GM18951 (cell line): ENCODE results near the gene GAK.

ENCODE experiments used
- POLR2A ChIP-seq: IDR thresholded peaks from 4 replicates; pipeline ENCODE4 v1.6.1; 2011; ENCODE audit warnings: mild to moderate bottlenecking; ENCODE audit not compliant: insufficient read length, insufficient read depth; ENCODE audit errors: extremely low read depth
- in situ Hi-C: fragments of 300-500 bp; cut with MboI; formaldehyde crosslinking; loops from one replicate; pipeline ENCODE4 v1.12.0; 2022; ENCODE audit warnings: low sequenced_read_pairs, mixed read lengths, inconsistent platforms; ENCODE audit not compliant: unreplicated experiment

Gene GAK

DNA sequence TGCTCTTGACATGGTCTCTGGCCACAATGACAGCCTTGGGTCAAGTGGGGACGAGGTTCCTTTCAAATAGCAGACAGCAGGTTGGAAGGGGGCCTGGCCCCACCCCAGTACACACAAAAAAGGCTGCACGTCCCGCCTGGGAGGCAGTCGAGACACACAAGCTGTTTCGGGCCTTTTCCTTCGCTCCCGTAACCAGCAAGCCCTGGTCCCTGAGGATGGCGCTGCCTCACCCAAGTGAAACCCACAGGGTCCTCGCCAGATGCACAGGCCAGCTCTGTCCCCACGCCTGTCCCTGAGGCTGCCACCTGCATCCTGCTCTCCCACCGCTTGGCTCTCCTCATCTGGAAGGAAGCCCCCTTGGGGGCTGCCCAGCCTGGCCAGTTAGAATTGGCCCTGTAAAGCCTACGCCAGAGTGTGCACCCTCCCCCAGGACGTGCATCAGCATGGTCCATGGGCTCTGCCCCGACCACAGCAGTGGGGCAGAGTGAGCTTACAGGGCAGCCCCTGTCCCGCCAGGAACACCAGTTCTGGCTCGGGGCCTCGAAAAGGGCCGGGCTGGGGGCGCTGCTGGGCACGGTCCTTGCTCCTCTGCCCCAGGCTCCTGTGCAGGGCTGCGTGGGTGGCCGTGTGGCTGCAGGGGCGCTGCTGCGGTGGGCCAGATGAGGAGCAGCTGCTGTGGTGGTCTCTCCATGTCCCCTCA, 108.2 kb downstream of the GAK start:
- in situ Hi-C loops = no loop called here

DNA sequence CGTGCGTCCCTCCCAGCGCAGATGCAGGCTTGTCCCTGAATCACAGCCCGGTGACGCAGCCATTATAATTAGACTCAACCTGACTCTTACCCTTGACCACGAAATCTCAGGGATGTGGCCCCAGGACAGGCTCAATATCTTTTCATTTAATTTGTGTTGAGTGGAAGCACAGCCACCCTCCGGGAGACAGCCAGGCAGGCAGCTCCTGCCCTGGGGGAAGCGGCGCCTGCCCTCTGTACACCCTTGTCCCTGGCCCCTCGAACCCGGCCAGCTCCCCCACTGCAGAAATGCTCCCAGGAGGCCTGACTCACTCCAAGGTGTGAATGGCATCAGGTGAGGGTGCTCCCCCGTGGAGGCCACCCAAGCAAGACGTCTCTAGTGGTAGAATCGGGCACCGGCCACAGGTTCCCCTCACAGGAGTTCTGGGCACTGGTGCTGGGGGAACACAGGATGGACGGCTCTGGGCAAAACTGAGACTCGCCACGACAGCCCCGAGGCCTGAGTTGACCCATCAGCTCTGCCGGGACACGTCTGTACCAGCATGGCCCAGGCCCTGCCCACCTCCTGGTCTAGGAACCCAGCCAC, 108.8 kb downstream of the GAK start:
- in situ Hi-C loops = no loop called here

More for the DNA sequence above, 108.2 kb downstream of the GAK start:
- no peak for TF ChIP-seq POLR2A

DNA sequence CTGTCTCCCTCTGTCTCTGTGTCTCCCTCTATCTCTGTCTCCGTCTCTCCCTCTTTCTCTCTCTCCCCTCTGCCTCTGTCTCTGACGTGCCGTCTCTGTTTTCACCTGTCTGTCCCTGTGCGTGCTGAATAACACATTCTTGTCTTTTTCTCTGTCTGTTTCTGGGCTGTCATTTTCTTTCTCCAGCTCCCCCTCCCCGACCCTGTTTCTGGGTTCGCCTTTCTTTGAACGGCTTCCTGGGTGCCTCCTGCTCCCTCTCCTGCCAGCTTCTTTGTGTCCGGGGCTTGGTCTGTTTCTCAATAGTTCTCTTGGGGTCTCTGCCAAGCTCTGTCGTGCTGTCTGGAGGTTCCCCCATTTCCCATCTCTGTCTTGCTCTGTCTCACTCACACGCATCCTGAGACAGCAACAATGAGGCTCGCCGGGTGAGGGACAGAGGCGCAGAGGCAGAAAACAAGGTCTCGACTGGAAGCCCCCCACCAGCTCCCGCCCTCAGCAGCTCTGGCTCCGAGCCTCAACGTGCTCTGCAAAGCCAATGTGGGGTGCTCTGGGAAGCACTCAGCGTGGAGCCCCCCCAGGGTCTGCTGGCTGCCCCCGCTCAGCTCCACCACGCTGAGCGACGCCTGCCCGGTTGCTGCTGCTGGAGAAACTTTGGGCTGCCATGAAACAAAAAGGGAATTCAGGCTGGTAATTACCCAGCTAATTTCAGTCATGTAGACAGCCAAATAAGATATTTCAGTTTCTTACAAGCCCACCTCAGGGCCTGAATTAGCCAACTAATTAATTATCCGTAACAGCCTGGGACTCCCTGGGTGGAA, 109.5 kb downstream of the GAK start:
- TF ChIP-seq POLR2A = no peak
- in situ Hi-C loops = no loop called here

More for the DNA sequence above, 108.8 kb downstream of the GAK start:
- TF ChIP-seq POLR2A = no peak

DNA sequence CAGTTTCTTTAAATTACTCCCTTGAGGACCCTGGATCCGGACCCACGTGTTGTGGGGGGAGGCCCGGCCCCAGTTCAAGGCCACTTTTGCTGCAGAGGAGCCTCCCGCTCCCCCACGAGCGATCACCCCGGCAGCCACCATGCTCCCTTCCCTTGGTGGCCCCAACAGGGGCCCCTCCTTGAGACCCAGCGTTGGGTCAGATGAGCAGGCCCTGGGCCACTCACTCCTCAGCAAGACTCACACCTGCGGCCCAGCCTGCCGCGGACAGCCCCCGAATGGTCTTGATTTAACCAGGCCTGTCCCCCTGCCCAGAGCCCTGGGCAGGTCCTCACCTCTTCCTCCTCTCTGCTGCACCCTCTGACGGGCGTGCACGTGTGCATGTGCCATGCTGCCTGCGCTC, 110.5 kb downstream of the GAK start:
- no peak for TF ChIP-seq POLR2A
- in situ Hi-C loops = no loop called here

DNA sequence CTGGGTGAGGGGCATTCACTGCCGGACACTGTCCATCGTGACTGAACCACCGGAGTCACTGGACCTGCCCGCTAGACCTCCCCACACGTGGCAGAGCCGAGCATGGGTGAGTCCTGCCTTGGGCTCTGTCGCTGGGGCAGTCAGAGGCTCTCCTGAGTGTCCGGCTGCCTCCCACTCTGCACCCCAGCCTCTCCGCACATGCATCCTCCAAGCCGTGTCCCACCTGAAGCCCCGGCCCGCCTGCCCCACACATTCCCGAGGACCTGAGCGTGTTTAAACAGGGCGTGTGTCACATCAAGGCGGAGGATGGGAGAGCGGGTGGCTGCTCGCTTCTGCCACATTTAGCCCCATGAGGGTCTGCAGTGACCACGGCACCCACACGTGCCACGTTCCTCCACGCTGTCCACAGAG, 110.9 kb downstream of the GAK start:
- TF ChIP-seq POLR2A = no peak
- in situ Hi-C loops = no loop called here

DNA sequence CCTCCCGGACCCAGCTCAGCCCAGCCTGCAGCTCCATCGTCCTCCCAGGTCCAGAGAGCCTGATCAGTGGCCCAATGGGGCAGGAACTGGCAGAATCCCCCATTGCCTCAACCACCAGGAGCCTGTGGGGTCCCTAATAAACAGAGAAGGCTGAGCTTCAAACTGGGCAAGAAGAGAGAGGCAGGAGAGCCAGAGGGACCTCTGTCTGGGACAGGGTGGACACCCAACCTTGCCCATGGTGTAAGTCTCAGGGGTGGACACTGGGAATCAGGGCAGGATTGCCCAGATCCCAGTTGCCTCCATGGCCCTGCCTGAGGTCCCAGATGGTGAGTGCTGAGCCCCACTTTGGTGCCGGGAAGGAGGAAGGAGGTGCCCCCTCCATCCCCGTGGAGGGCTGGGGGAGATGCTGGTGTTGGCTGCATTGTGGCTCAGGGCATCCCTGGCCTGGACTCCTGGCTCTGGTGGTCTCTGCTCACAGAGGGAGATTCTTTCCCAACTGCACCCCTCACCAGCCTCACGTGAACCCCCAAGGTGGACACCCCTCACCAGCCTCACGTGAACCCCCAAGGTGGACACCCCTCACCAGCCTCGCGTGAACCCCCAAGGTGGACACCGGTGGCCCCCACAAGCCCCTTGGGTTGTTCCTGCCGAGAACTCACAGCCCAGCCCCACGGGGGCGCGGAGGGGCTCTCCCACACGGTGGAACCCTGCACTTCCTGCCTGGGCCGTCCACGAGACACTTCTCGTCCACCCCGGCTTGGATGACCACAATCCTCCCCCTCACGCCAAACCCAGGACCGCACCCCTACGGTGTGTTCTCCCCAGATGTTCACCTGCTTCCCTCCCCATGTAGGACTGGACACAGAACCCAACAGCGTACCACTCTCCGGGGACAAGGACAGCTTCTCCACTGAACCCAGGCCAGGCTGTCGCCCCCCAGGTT, 111.6 kb downstream of the GAK start:
- TF ChIP-seq POLR2A = no peak
- in situ Hi-C loops = no loop called here

DNA sequence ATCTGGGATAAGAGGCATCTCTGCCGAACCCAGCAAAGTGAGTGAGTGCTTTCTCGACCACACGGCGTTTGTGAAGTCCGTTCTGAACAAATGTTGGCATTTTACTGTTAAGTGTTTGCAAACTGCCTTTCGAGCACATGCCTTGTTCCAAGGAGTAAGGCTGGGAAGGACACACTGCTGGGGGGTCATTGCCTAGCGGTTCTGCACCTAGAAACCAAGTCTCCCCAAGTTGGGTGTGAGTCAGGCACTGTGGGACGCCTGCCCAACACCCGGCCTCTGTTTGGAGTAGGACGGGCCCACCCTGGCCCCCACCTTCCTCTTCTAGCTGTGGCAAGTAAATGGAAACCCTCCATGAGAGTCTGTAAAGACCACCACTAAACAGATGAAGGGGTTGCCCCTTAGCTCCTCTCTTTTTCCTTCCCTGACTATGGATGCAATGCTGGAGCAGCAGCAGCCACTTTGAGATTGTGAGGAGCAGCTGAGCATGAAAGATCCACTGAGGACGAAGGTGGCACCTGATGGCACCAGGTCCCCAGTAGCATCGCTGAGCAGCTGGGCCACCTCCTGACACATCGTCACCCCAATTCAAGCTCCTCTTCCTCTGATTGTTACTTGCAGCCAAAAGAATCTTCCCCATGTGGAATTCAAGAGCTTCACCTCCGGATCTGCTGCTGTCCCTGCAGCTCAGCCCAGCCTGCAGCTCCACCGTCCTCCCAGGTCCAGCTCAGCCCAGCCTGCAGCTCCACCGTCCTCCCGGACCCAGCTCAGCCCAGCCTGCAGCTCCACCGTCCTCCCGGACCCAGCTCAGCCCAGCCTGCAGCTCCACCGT, 112.5 kb downstream of the GAK start:
- no peak for TF ChIP-seq POLR2A
- in situ Hi-C loops = no loop called here

DNA sequence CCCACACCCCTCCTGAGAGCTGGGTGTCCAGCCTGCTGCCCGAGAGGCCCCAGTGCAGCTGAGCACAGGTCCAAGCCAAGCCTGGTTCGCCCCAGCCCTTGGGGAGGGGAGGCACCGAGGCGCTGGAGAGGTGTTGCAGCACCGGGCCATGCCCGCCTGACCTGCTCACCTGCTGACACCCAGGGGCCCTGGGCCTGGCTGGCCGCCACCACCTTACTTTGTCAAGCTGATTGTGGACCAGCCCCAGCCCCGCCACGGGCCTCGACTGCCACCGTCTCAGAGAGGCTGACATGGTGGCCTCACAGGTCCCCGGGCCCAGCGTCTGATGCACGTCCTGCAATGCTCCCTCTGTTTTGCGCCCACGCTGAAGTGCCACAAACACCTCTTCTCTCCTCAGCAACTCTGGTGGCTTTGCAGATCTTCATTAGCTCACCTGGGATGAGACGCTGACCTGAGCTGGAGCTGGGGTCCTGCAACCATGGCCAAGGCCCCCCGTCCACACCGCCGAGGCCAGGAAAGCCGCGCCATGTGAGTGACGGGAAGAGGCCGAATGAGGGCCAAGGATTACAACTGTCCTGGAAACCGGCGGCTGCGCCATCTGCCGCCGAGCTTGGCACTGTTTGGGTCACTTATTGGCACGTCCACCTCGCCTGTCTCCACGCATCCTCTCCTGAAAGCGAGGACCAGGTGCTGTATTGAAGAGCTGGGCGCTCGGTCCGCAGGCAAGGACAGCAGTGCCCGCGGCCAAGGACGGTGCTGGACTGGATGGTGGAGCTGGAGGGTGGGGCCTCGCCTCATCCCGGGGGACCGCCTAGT, 113.8 kb downstream of the GAK start:
- in situ Hi-C loops = no loop called here

DNA sequence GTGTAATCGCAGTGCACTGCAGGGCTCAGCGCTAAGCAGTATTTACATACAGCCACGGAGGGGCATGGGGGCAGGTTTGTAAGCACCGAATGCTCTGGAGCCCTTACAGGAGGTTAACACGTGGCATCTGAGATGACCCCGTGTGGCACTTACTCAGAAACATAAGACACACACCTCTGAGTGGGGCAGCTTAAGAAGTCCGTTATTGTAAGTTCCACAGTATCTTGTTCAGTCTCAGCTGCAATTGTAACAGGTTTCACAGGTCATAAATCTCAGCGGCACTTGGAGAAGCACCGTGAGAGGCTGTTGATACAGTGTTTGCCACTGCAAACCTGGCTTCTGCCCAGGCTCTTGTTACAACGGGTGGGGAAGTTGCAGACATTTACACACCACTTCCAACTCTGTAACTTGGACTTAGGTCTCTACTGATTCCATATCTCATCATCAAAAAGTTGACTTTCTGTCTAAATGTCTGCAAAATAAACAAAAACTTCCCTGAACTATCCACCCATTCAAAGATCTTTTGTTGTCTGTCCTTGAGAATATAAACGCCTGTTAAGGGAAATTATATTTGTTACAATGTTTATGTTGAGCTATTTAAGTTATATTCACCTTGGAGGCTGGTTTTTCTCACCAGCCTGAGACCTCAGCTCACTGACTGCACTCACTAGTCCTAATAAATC, 116.5 kb downstream of the GAK start:
- TF ChIP-seq POLR2A = no peak
- in situ Hi-C loops = no loop called here

More for the DNA sequence above, 113.8 kb downstream of the GAK start:
- no peak for TF ChIP-seq POLR2A

DNA sequence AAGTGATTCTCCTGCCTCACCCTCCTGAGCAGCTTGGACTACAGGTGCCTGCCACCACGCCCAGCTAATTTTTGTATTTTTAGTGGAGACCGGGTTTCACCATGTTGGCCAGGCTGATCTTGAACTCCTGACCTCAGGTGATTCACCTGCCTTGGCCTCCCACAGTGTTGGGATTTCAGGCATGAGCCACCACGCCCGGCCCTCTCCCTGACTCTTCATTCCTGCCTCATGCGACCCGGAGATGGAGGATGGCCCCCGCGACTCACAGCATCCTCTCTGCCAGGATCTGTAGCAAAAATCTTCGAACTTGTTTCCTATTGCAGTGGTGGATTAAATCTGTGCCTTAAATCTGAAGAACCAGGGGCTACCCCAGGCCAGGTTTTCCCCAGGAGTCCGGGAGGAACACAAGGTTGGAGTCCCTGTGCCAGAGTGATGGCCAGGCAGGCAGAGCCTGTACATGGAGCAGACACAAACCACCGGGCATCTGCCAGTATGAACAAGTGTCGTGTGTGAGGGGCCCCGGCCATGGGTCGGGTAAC, 117.7 kb downstream of the GAK start:
- in situ Hi-C loops = no loop called here
- no peak for TF ChIP-seq POLR2A
